Pancreas (tissue), 10 donors: ENCODE data around the gene ZNF599. TPM values are rescaled to one million over a fixed set of nuclear protein-coding genes. Genes with fewer than 3 reads are reported as not detected.
A peak's percentile ranks its signal among the peaks of the same experiment; 100 is the strongest.

ENCODE experiments used
- ATAC-seq, 4 donors: fragments of 200-7000 bp; cut with Tn5 transposase; one replicate each; pipeline versions ENCODE4 v1.8.0 to v1.9.1; 2020; ENCODE audit warnings: mild to moderate bottlenecking in 4 of 4, moderate library complexity in 4 of 4
- DNase-seq, 6 donors: peaks; one replicate each; pipeline ENCODE4 v3.0.0-alpha.2; 2020
- FAIRE-seq: peaks from 2 replicates; lab custom pipeline; 2012; peaks lifted over from hg19 to GRCh38; lab: Jason Lieb, UNC
- H3K27ac ChIP-seq, 4 donors: fragments of 200-600 bp; sonication (generic); 1 replicate in 3 of 4; 2 replicates in 1 of 4; pipeline versions ENCODE4 v1.5.0 to v1.8.0; 2020
- H3K27me3 ChIP-seq, 4 donors: fragments of 200-600 bp; one replicate each; pipeline ENCODE4 v1.8.0; 2021
- H3K36me3 ChIP-seq, 3 donors: fragments of 200-600 bp; sonication (generic) in 1 of 3; one replicate each; pipeline versions ENCODE4 v1.5.0 to v1.8.0; 2020 to 2021
- H3K4me1 ChIP-seq, 3 donors: fragments of 200-600 bp; one replicate each; pipeline ENCODE4 v1.8.0; 2021
- H3K4me3 ChIP-seq, 4 donors: fragments of 200-600 bp; sonication (generic) in 2 of 4; one replicate each; pipeline versions ENCODE4 v1.5.0 to v1.8.0; 2020 to 2021
- H3K9me3 ChIP-seq, 4 donors: fragments of 200-600 bp; one replicate each; pipeline ENCODE4 v1.8.0; 2021
- CTCF ChIP-seq, 4 donors: fragments of 200-600 bp; sonication (generic) in 3 of 4; IDR thresholded peaks; one replicate each; pipeline versions ENCODE4 v1.5.0 to v1.8.0; 2021; ENCODE audit warnings: antibody characterized with exemption in 4 of 4
- WGBS, 2 donors: extraction: QIAGEN DNeasy Blood & Tissue Kit; methylation state at CpG; one replicate each; pipeline ENCODE4 v1.1.7; 2013; 5-methylcytosine and 5-hydroxymethylcytosine counted together
- intact Hi-C, 3 donors: fragments of 100-400 bp; cut with DNase I; formaldehyde crosslinking; loops; one replicate each; pipeline versions ENCODE4 v1.11.1 to v1.14.2; 2022
- polyA plus RNA-seq, 2 donors: library from polyadenylated mRNA; stranded (reverse); fragments of 200-250 nt; gene quantifications; one replicate each; pipeline ENCODE4 v1.2.3, GENCODE V29; 2013
- total RNA-seq, 6 donors: library from RNA; stranded (reverse); fragmentation: NEBNext Ultra II Directional in 4 of 6; extraction: Animal tissue kit (Norgen Biotek cat#: 25700) in 4 of 6; gene quantifications; one replicate each; pipeline versions ENCODE4 v1.2.1 to v1.2.4, GENCODE V29; 2021 to 2023
- donor health status: healthy with polysubstance abuse.
- donor health status: DM: no; HTN: no; CAD: no; lungs with moderate emphysema.
- donor health status: DM: no; HTN: no; CAD: no.
- donor health status: control.
- donor health status: control.
- donor health status: Bipolar disorder and iron deficiency.
- donor health status: DM: yes; HTN: yes; CAD: no.
- donor health status: DM: no; HTN: no; CAD: no.
- donor health status: DM: no; HTN: no; CAD: no.
- donor health status: DM: yes; HTN: yes; CAD: no.

The ZNF599 gene
- total RNA-seq = 1 to 10 TPM; 2.2 to 5.2 (median 2.8) TPM
- 1 to 10 TPM; 3.5 to 6.8 TPM for polyA plus RNA-seq

- Histone ChIP-seq H3K36me3 (peaks cover 0 to 3% (median 0%) of the 10 kb centered on the region in 3 donors), H3K9me3 (no peaks in the 10 kb centered on the region), H3K4me1 (peaks cover 0 to 4% (median 0%) of the 10 kb centered on the region in 3 donors), H3K4me3 (peak within 1 kb of the TSS; percentile 72 to 92 (median 81)), H3K27me3 (no peaks in the 10 kb centered on the region), H3K27ac (peak within 1 kb of the TSS; percentile 58 to 64 (median 62))
- ATAC-seq (peak; percentile 100), FAIRE-seq (no peak), DNase-seq (peak; percentile 88 to 96 (median 92))
- WGBS, 2 donors = 3% methylated on average over 63 to 69 of the region's 69 CpGs
- TF ChIP-seq CTCF (IDR thresholded peaks at IDR 0.05) = no peak
- intact Hi-C loops = no loop called here
These were observed at the start of gene ZNF599 for GRCh38 chr19:34772697-34773554. Gene ZNF599 (minus strand): TSS chr19:34773215. CDS start chr19:34772841, 374 bp downstream.

DNA sequence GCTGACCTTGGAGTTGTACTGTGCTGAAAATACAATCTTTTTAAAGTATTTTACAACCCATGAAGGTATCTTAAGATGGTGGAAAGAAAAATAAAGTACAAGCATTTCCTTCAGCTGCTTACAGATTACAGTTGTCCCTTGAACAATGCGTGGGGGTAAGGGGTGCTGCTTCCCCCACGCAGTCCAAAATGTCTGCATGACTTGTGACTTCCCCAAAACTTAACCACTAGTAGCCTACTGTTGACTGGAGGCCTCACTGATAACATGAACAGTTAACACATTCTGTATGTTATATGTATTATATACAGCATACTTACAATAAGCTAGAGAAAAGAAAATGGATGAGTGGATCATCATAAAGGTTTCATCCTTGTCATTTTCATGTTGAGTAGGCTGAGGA lies 45.3 kb upstream of the ZNF599 start:
- Histone ChIP-seq H3K36me3 (no peaks in the 10 kb centered on the region), H3K27me3 (no peaks in the 10 kb centered on the region), H3K27ac (no peak overlapping the region), H3K4me3 (no peak overlapping the region), H3K4me1 (no peaks in the 10 kb centered on the region), H3K9me3 (no peaks in the 10 kb centered on the region)
- FAIRE-seq (no peak), ATAC-seq (no peak), DNase-seq (no peak)
- intact Hi-C loops = no loop called here
- 57 to 81% methylated on average over 2 of the region's 2 CpGs for WGBS, 2 donors
- TF ChIP-seq CTCF (IDR thresholded peaks at IDR 0.05) = no peak

DNA sequence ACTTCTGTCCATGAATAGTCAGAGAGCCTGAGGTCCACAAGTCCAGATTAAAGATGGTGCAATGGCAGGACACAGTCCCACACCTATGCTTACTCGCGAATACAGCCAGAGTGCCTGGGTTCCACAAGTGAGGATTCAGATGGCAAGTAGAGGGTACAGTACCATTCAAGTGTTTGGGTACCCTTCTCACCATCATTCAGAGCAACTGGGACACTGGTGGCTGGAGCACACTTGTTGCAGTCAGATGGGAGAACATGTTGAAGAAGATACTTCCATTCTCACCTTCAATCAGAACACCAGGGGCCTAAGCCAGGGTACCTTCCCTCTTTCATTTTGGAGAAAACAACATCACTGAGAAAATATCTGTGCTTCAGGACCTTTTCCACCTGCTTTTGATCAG lies 43.7 kb upstream of the ZNF599 start:
- H3K27ac ChIP-seq = no peak overlapping the region
- no peaks in the 10 kb centered on the region for H3K27me3 ChIP-seq
- no peaks in the 10 kb centered on the region for H3K36me3 ChIP-seq
- no peak for TF ChIP-seq CTCF (IDR thresholded peaks at IDR 0.05)
- H3K4me3 ChIP-seq = no peak overlapping the region
- no peaks in the 10 kb centered on the region for H3K4me1 ChIP-seq
- intact Hi-C loops = no loop called here
- 91 to 98% methylated on average over 2 of the region's 2 CpGs for WGBS, 2 donors
- H3K9me3 ChIP-seq = no peaks in the 10 kb centered on the region
- DNase-seq (no peak), ATAC-seq (no peak), FAIRE-seq (no peak)

- ATAC-seq (no peak), DNase-seq (no peak), FAIRE-seq (no peak)
- intact Hi-C loops = no loop called here
- Histone ChIP-seq H3K27ac (no peak overlapping the region), H3K27me3 (no peaks in the 10 kb centered on the region), H3K4me1 (no peaks in the 10 kb centered on the region), H3K9me3 (no peaks in the 10 kb centered on the region), H3K36me3 (no peaks in the 10 kb centered on the region), H3K4me3 (no peak overlapping the region)
- 67 to 88% methylated on average over 3 of the region's 3 CpGs for WGBS, 2 donors
- TF ChIP-seq CTCF (IDR thresholded peaks at IDR 0.05) = no peak
These were observed 35.6 kb upstream of the ZNF599 start for GRCh38 chr19:34808566-34808965.
